Right forelimb (tissue), 1 donor: ENCODE measurements around the gene DKKL1.

ENCODE experiments used
- DNase-seq: peaks from one replicate; pipeline ENCODE4 v3.0.0-alpha.2; 2018

The DKKL1 gene

GRCh38 chr19:49422407-49423070, 58.9 kb downstream of the DKKL1 start:
- DNase-seq: no peak

- no peak for DNase-seq
Observed at GRCh38 chr19:49423071-49423984, 59.7 kb downstream of the DKKL1 start, which contains the start of gene PTH2. Gene PTH2 (minus strand): TSS chr19:49423441. CDS start chr19:49423339, 102 bp downstream.

GRCh38 chr19:49423985-49424303, 60.3 kb downstream of the DKKL1 start:
- no peak for DNase-seq
